ENCODE measurements around the gene MAFG.

Gene MAFG

DNA sequence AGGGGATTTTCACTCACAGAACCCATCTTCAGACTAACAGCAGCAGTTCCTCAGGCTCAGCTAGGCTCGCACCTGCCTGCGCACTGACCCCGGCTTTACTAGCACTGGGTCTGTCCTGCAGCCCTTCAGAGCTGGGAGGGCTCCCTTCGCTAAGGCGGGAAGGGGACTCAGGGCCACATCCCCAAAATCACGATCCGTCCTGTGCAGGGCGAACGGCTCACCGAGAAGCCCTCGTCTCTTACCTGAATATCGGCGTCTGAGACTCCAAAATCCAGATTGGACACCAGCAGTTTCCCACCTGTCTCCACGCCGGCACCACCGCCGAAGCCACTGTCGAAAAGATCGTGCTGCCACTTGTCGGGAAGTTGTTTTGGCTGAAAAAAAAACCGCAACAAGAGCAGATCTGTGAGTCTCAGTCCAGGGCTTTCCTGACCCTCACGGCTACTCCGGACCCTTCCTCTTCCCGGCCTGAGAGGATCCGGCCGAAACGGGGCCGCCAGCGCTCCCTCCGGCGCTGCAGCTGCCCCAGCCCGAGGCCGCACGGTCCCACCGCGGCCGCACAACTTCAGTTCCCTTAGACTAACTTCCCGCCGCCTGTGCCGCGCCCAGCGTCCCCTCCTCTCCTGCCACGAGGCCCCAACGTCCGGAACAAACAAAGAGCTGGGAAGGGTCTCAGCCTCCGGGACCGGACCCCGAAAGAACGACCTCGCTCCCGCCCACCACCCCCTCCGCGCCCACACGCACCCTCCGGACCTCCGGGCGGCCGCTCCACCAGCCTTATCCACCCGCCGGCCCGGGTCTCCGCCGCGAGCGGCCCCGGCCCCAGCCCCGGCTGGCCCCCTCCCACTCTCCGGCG, 36.9 kb downstream of the MAFG start:
- H3K36me3 ChIP-seq (ENCODE audit: insufficient read depth, low read length) = peaks cover 70% of the 10 kb centered on the region
- no peaks in the 10 kb centered on the region for H3K27me3 ChIP-seq (ENCODE audit: insufficient read depth, low read length)
- H3K4me3 ChIP-seq (ENCODE audit: low read length) = peak overlapping the region; percentile 98
- WGBS = 8% methylated on average over 68 of the region's 69 CpGs
- no peaks in the 10 kb centered on the region for H3K9me3 ChIP-seq (ENCODE audit: insufficient read depth, low read depth, low read length)
- no peaks in the 10 kb centered on the region for H3K4me1 ChIP-seq (ENCODE audit: insufficient read depth, low read length)
- H3K9ac ChIP-seq (ENCODE audit: low read depth, low read length) = peak overlapping the region; percentile 96
- peak overlapping the region; percentile 76 for H3K27ac ChIP-seq (ENCODE audit: low read depth, low read length)

DNA sequence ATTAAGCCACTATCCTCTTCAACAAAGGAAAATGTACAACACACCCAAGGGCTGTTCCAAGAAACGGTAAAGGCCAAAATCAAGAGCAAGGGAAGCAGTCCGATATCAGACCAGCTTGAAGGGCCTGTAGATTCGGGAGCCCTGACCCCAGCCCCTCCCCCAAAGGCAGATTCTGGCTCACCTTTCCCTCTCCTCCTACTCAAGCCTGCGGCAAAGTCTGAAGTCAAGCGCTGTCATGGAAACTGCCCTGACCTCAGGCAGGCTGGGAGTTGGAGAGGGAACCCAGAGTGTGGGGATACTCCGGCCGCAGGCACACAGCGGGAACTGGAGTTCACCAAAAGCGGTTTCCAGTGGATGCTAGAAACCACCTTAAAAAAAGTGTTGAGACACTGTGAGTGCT, 37.9 kb downstream of the MAFG start:
- Histone ChIP-seq H3K9ac (ENCODE audit: low read depth, low read length) (peak overlapping the region; percentile 96; the same call in 1 of the 2 replicates), H3K9me3 (ENCODE audit: insufficient read depth, low read depth, low read length) (no peaks in the 10 kb centered on the region), H3K4me1 (ENCODE audit: insufficient read depth, low read length) (no peaks in the 10 kb centered on the region), H3K27ac (ENCODE audit: low read depth, low read length) (peak overlapping the region; percentile 26), H3K4me3 (ENCODE audit: low read length) (peak overlapping the region; percentile 98), H3K27me3 (ENCODE audit: insufficient read depth, low read length) (no peaks in the 10 kb centered on the region), H3K36me3 (ENCODE audit: insufficient read depth, low read length) (peaks cover 71% of the 10 kb centered on the region)
- 93% methylated on average over 9 of the region's 9 CpGs for WGBS

DNA sequence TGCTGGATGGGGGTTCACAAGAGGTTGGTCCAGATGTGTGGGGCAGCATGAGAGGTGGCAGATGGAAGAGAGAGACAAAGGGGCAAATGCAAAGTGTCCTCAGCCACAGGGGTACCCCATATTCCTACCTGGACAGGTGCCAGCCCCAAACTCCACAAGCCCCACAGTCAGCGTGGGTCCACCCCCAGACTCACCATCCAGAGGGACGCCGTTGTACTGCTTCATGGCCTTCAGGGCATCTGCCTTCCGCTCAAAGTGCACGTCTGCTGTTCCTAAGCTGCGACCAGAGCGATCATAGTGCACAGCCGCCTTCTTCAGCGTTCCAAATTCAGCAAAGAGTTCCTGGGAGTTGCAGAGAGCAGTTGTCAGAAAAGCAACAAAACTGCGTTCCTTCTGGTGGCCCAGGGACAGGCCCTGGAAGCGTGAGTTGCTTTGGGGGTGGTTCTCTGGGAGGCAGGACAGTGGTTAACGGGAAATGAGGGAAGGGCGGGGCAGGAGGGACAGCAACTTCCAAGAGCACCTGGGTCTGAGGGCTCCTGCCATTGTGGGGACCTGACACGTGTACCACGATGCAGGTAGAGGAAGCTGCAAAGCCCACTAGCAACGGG, 38.4 kb downstream of the MAFG start:
- no peaks in the 10 kb centered on the region for H3K9me3 ChIP-seq (ENCODE audit: insufficient read depth, low read depth, low read length)
- peak overlapping the region; percentile 98; the same call in 1 of the 2 replicates for H3K4me3 ChIP-seq (ENCODE audit: low read length)
- WGBS = 96% methylated on average over 16 of the region's 16 CpGs
- H3K27me3 ChIP-seq (ENCODE audit: insufficient read depth, low read length) = no peaks in the 10 kb centered on the region
- H3K4me1 ChIP-seq (ENCODE audit: insufficient read depth, low read length) = no peaks in the 10 kb centered on the region
- no peak overlapping the region for H3K27ac ChIP-seq (ENCODE audit: low read depth, low read length)
- peaks cover 71% of the 10 kb centered on the region for H3K36me3 ChIP-seq (ENCODE audit: insufficient read depth, low read length)
- no peak overlapping the region for H3K9ac ChIP-seq (ENCODE audit: low read depth, low read length)

DNA sequence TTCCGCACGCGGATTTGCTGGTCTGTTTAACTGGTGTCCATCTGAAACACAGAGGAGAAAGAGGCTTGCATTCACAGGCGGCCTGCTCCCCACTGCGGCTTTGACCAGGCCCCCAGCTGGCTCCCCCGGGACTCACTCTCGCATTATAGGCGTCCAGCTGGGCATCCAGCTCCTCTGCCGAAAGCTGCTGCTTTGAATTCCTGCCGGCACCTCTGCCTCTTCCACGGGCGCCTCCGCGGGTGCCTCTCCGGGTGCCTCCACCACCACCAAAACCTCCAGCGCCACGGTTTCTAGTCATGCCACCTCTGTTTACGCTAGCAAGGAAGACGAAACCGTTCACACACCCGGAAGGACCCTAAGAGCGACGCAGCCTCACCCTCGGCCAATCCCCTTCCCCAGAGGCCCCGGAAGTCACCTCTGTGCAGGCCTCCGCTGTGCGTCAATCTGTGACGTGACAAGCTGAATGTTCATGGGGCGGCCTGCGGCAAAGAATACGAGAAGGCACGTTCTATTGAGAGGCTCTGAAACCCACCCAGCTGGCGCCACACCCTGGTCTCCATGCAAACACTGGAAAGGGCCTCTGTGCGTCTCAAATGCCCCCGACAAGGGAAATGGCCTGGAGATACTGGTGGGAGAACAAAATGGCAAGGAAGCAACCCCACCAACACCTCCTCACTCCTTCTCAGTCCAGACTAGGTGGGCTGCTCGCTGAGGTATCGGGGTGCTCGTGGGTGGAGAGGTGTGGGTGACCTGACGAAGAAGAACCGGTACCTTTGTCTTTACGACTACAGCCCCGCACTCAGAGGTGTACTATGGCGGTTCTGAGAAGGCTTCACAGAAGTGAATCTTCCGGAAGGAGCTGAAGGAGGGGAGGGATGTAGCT, 39.2 kb downstream of the MAFG start:
- peaks cover 69% of the 10 kb centered on the region for H3K36me3 ChIP-seq (ENCODE audit: insufficient read depth, low read length)
- H3K27me3 ChIP-seq (ENCODE audit: insufficient read depth, low read length) = no peaks in the 10 kb centered on the region
- H3K4me3 ChIP-seq (ENCODE audit: low read length) = no peak overlapping the region
- H3K9me3 ChIP-seq (ENCODE audit: insufficient read depth, low read depth, low read length) = no peaks in the 10 kb centered on the region
- no peaks in the 10 kb centered on the region for H3K4me1 ChIP-seq (ENCODE audit: insufficient read depth, low read length)
- H3K9ac ChIP-seq (ENCODE audit: low read depth, low read length) = no peak overlapping the region
- no peak overlapping the region for H3K27ac ChIP-seq (ENCODE audit: low read depth, low read length)
- 96% methylated on average over 44 of the region's 44 CpGs for WGBS

DNA sequence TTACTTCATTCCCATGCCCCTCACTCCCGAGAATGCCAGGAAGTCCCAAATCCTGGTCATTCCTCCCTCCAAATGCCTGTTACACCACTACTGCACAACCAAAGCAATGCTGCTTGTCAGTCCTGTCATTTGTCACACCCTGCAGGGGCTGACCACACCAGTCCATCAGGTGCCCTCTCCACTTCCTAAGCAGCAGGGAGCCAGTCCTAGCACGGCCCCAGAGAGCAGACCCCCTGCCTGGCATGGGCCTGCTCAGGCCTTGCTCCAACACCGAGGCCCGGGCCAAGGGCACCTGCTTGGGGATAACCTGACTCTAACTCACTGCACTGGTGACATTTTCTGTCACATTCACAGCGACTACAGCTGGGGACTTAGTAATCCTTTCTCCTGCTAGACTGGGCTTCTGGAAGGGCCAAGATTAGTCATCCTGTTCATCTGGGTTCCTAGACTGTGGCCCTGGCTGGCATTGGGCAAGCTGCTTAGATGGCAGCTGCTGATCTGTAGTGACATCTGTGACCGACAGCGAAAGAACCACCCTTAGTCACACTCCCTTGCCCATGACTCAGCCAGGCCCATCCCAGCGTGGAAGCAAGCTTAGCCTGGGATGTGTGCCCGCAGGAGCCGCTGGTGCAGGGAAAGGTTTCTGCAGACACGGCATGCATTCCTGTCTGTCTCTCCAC, 41.5 kb downstream of the MAFG start:
- H3K36me3 ChIP-seq (ENCODE audit: insufficient read depth, low read length) = peaks cover 87% of the 10 kb centered on the region
- H3K4me3 ChIP-seq (ENCODE audit: low read length) = no peak overlapping the region
- H3K27ac ChIP-seq (ENCODE audit: low read depth, low read length) = no peak overlapping the region
- H3K27me3 ChIP-seq (ENCODE audit: insufficient read depth, low read length) = no peaks in the 10 kb centered on the region
- H3K4me1 ChIP-seq (ENCODE audit: insufficient read depth, low read length) = no peaks in the 10 kb centered on the region
- no peak overlapping the region for H3K9ac ChIP-seq (ENCODE audit: low read depth, low read length)
- H3K9me3 ChIP-seq (ENCODE audit: insufficient read depth, low read depth, low read length) = no peaks in the 10 kb centered on the region
- WGBS = 95% methylated on average over 11 of the region's 11 CpGs

DNA sequence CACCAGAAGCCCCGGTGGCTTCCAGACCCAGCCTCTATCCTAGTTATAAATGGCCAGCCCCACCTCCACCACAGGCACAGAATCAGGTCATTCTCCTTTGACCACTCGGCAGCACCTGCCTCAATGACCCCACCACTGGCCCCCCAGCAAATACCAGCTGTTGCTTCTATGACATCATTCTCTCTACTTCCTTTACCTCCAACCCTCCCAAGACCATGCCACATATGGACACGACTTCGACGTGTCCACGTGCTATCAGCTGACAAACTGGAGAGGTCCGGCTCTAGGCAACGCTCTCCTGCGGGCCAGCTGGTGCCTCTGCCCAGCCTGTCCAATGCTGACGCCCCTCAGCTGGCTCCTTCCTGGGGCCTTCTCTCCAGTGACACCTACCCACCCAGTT, 42.1 kb downstream of the MAFG start:
- no peaks in the 10 kb centered on the region for H3K4me1 ChIP-seq (ENCODE audit: insufficient read depth, low read length)
- H3K9ac ChIP-seq (ENCODE audit: low read depth, low read length) = no peak overlapping the region
- H3K27ac ChIP-seq (ENCODE audit: low read depth, low read length) = no peak overlapping the region
- 94% methylated on average over 10 of the region's 10 CpGs for WGBS
- H3K9me3 ChIP-seq (ENCODE audit: insufficient read depth, low read depth, low read length) = no peaks in the 10 kb centered on the region
- H3K27me3 ChIP-seq (ENCODE audit: insufficient read depth, low read length) = no peaks in the 10 kb centered on the region
- H3K4me3 ChIP-seq (ENCODE audit: low read length) = no peak overlapping the region
- peaks cover 89% of the 10 kb centered on the region for H3K36me3 ChIP-seq (ENCODE audit: insufficient read depth, low read length)

DNA sequence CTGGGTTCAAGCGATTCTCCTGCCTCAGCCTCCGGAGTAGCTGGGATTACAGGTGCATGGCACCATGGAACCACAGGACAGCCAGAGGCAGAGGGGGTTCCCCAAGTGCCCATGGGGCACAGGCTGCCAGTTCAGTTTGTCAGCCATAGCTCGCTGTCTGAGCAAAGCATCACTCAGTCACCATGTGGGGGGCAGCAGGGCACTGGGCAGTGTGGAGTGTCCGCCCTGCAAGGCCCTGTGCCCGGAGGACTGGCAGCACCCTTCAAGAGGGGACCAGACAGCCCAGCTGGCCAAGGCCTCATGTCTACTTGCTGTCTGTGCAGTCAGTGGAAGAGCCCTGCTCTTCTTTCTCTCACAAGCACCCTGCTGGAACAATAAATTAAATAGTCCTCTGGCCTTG, 42.6 kb downstream of the MAFG start:
- Histone ChIP-seq H3K27me3 (ENCODE audit: insufficient read depth, low read length) (no peaks in the 10 kb centered on the region), H3K9ac (ENCODE audit: low read depth, low read length) (no peak overlapping the region), H3K4me1 (ENCODE audit: insufficient read depth, low read length) (no peaks in the 10 kb centered on the region), H3K27ac (ENCODE audit: low read depth, low read length) (no peak overlapping the region), H3K4me3 (ENCODE audit: low read length) (no peak overlapping the region), H3K9me3 (ENCODE audit: insufficient read depth, low read depth, low read length) (no peaks in the 10 kb centered on the region), H3K36me3 (ENCODE audit: insufficient read depth, low read length) (peaks cover 88% of the 10 kb centered on the region)
- 94% methylated on average over 5 of the region's 5 CpGs for WGBS

DNA sequence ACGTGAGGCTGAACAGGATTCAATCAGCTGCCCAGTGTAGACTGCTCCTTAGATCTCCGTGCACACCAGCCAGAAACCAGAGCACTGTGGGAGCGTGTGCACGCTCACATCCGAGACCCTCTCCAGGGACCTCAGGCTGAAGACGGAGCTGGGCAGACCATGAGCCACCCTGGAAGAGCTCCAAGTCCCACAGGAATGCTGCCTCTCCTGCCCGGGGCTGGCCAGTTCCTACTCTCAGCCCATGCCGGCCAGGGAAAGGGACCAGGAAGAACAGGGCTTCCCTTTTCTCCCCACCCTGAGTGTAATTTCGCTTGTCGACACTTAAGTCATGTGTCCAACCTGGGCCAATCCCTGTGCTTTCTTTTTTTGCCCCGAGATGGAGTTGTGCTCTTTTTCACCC, 43.0 kb downstream of the MAFG start:
- H3K9me3 ChIP-seq (ENCODE audit: insufficient read depth, low read depth, low read length) = no peaks in the 10 kb centered on the region
- H3K27me3 ChIP-seq (ENCODE audit: insufficient read depth, low read length) = no peaks in the 10 kb centered on the region
- H3K36me3 ChIP-seq (ENCODE audit: insufficient read depth, low read length) = peaks cover 88% of the 10 kb centered on the region
- no peak overlapping the region for H3K4me3 ChIP-seq (ENCODE audit: low read length)
- H3K27ac ChIP-seq (ENCODE audit: low read depth, low read length) = no peak overlapping the region
- no peaks in the 10 kb centered on the region for H3K4me1 ChIP-seq (ENCODE audit: insufficient read depth, low read length)
- WGBS = 93% methylated on average over 11 of the region's 11 CpGs
- H3K9ac ChIP-seq (ENCODE audit: low read depth, low read length) = no peak overlapping the region

DNA sequence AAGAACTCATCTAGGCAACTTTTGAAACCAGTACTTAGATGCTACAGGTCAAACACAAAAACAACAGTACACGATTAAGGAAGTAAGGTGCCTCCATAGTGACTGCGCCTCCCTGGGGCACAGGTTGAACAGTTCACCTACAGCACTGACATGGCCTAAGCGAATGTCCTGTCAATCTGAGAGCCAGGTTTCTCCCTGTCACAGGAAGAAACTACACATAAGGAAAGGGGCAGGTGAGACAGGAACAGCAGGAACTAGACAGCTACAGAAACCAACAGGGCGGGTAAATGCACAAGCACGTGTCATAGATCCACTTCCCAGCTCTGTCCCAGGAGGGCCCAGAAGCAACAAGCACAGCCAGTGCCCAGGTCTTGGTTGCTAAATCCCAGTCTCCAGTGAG, 48.4 kb downstream of the MAFG start:
- WGBS = 95% methylated on average over 5 of the region's 5 CpGs
- H3K36me3 ChIP-seq (ENCODE audit: insufficient read depth, low read length) = peaks cover 54% of the 10 kb centered on the region
- no peaks in the 10 kb centered on the region for H3K4me1 ChIP-seq (ENCODE audit: insufficient read depth, low read length)
- H3K9ac ChIP-seq (ENCODE audit: low read depth, low read length) = no peak overlapping the region
- H3K27ac ChIP-seq (ENCODE audit: low read depth, low read length) = no peak overlapping the region
- no peak overlapping the region for H3K4me3 ChIP-seq (ENCODE audit: low read length)
- no peaks in the 10 kb centered on the region for H3K9me3 ChIP-seq (ENCODE audit: insufficient read depth, low read depth, low read length)
- no peaks in the 10 kb centered on the region for H3K27me3 ChIP-seq (ENCODE audit: insufficient read depth, low read length)

DNA sequence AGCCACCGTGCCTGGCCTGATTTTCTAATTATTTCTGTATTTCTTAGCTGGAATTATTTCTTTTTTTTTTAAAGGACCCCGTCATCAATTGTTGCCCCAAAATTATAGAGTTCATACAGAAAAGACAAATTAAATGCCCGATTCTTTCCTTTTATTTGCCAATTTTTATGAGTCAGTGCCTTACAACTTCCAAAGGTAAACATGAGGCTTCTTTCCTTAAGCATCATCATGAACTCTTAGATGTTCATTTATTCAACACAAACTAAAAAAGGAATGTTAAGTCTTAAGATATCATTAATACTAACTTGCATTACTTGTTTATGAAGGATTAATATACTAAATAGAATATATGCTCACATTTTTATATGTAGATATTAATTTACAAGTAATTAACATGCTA, 49.2 kb downstream of the MAFG start:
- H3K36me3 ChIP-seq (ENCODE audit: insufficient read depth, low read length) = peaks cover 50% of the 10 kb centered on the region
- H3K4me3 ChIP-seq (ENCODE audit: low read length) = no peak overlapping the region
- 98% methylated on average over 3 of the region's 3 CpGs for WGBS
- H3K4me1 ChIP-seq (ENCODE audit: insufficient read depth, low read length) = no peaks in the 10 kb centered on the region
- H3K9ac ChIP-seq (ENCODE audit: low read depth, low read length) = no peak overlapping the region
- H3K27ac ChIP-seq (ENCODE audit: low read depth, low read length) = no peak overlapping the region
- no peaks in the 10 kb centered on the region for H3K9me3 ChIP-seq (ENCODE audit: insufficient read depth, low read depth, low read length)
- H3K27me3 ChIP-seq (ENCODE audit: insufficient read depth, low read length) = no peaks in the 10 kb centered on the region

Measured in HUES64 (cell line).